Stimulated activated CD4-positive, alpha-beta T cell treated with anti-CD3 and anti-CD28 coated beads, Interleukin-2, amount 100 ng/mL, for 24 hours (primary cell): Measurements from ENCODE around the gene FKBP10.
"Not testable (repeated sequence)": the region's sequence is repeated elsewhere in the genome, so short reads cannot be mapped to it uniquely, and the experiment has no call there.

Source experiments
- DNase-seq, 2 donors: peaks; one replicate each; pipeline ENCODE4 v3.0.0-alpha.2; 2020

Gene FKBP10

DNA sequence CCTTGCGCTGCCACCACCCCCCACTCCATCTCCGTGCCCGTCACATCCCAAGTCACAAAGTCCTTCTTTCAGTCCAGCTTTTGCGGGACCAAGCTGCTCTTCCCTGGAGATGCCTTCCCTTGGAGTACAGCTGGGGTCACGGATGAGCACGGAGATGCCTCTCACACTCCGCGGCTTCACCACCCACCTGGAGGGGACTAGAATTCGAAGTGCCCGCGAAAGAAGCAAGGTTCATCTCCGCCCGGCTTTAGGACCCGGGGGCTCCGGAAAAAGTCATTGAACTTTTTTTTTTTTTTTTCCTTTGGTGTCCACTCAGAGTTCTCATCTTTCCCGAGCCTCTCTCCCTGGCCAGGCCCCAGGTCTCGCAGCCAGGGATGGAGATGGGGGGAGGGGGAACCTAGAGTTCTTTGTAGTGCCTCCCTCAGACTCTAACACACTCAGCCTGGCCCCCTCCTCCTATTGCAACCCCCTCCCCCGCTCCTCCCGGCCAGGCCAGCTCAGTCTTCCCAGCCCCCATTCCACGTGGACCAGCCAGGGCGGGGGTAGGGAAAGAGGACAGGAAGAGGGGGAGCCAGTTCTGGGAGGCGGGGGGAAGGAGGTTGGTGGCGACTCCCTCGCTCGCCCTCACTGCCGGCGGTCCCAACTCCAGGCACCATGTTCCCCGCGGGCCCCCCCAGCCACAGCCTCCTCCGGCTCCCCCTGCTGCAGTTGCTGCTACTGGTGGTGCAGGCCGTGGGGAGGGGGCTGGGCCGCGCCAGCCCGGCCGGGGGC lies at the start of gene FKBP10:
Gene FKBP10, plus strand, starts transcription at position 624 of the 771 bp plus-strand sequence. Its CDS starts 31 bp downstream, at position 655.
- DNase-seq: peak; percentile 22 to 23

DNA sequence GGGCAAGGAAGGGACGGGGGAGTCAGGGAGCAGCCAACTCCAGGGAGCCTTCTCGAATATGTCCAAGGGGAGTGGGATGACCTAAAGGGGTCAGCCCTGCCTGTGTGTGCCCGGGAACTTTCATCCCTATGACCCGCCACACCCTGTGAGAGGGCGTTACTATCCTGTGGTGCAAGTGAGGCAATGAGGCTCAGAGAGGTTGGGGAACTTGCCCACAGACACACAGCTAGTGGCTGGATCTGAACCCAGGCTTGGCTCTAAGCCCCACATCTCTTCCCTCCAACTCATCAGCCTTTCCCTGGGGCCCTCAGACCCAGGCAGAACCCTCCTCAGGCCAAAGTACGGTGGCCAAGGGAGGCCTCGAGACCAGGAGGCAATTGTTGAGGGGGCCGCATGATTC lies 49.5 kb upstream of the FKBP10 start:
- DNase-seq: no peak

DNA sequence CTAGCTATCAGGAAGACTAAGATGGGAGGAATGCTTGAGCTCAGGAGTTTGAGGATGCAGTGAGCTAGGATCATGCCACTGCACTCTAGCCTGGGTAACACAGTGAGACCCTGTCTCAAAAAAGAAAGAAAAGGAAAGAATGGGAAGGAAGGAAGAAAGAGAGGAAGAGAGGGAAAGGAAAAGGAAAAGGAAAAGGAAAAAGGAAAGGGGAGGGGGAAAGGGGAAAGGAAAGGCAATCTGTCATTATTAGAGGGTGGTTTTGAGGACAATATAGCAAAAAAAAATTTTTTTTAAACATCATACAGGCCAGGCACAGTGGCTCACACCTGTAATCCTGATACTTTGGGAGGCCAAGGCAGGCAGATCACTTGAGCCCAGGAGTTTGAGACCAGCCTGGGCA lies 46.7 kb upstream of the FKBP10 start:
- no peak for DNase-seq

DNA sequence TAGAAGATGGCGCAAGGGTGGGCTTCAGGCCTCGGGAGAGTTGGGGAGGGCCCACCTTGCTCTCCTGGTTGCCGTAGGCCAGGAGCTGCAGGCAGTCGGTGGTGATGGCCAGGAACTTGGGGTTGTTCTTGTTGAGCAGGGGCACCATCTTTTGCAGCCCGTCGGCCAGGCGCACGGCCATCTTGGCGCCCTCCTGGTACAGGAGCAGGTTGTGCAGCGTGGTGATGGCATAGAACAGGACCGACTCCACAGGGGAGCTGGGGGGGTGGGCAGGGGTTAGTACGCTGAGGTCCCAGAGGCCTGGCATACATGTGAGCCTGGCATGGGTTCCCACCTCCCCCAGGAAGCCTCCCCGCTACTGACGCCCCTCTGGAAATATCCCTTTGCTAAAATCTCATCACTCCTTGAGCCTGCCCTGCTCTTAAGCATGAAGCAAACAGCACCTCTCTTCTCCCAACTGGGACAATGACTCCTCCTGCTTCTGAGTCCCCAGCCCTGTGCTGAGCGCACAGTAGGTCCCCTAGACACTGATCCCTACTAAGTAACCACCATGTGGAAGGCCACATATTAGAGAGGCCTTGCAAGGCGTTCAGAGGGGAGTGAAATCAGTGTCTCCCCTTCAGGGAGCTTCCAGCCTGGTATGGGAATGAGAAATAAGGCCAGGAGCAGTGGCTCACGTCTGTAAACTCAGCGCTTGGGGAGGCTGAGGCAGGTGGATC lies 45.3 kb upstream of the FKBP10 start:
- DNase-seq: no peak

DNA sequence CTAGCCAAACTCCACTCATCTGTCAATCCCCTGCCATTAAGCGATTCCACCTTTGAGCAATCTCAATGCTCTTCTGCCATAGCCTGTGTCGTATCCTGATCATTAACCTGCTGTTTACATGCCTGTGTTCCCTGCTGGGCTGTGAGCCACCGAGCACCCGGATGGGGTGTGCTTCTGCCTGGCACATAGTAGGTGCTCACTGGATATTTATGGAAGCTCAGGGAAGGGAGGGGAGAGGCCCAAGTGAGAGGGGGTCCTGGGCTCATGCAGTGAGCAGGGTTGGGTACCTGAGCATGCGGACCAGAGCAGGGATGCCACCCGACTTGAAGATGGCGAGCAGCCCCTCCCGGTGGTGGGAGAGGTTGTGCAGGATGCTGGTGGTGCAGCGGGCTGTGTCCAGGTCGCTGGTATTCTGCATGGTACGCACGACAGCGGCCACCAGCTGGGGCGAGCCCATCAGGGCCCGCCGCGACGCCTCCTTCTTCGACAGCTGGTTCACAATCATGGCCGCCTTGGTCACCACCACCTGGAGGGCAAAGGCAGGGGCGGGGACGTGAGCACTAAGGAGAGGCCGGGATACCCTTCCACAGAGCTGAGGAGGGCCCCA lies 44.0 kb upstream of the FKBP10 start:
- DNase-seq: no peak

DNA sequence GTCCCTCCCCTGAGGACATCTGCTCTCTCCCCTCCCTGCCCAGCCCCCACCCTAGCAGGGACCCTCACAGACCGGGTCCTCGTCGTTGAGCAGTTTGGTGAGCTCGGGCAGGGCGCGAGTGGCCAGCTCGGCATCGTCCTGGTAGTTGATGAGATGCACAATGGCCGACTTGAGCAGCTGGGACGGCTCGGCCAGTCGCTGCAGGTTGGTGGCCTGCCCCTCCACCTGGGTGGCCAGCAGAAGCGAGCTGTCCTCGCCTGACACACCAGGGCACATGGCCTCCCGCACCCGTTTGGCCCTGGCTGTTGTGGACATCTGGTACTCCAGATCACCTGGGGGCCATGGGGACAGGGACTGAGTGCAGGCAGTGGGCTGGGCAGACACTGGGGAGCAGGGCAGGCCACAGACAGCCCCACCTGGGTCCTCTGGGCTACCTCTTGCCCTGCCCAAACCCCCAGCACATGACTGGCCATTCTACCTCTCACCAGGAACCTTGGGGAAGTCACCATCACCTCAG lies 43.4 kb upstream of the FKBP10 start:
- no peak for DNase-seq

- no peak for DNase-seq
These were observed 42.8 kb upstream of the FKBP10 start for GRCh38 chr17:41769985-41770384.

DNA sequence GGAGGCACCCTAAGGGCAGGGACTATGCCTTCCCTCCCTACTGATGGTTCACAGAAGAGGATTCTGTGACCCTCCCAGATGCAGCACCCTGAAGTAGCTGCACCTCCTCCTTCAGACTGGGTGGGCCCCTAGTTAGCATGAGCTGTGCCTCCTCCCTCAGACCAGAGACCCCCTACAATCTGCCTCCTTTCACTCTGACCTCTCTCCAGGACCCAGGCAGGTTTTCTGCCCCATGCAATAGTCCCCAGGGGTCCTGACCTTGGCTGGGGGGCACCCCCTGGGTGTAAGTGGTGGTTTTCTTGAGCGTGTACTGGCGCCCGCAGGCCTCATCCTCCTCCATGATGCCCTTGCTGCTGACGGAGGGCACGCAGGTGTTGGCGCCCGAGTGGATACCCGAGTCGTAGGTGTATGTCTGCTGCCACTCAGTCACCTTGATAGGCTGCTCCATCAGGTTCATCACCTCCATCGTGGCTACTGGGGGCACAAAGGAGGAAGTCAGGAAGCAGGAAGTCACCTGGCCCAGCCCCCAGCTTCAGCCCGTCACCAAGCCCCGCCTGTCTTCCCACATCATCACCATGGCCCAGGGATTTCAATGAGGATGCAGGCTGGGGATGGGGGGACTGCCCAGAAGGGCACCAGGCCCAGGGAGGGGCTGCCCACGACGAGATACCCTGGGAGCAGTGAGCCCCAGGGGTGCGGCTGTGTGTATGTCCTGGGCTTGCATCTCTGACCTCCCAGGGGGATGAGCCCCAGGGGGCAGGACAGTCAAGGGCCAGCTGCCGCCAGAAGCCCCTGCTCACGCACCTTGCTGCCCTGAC lies 41.2 kb upstream of the FKBP10 start:
- no peak for DNase-seq

- no peak for DNase-seq
These were observed 40.6 kb upstream of the FKBP10 start for GRCh38 chr17:41772218-41772585.

- DNase-seq: no peak
These were observed 40.1 kb upstream of the FKBP10 start for GRCh38 chr17:41772586-41773189.

DNA sequence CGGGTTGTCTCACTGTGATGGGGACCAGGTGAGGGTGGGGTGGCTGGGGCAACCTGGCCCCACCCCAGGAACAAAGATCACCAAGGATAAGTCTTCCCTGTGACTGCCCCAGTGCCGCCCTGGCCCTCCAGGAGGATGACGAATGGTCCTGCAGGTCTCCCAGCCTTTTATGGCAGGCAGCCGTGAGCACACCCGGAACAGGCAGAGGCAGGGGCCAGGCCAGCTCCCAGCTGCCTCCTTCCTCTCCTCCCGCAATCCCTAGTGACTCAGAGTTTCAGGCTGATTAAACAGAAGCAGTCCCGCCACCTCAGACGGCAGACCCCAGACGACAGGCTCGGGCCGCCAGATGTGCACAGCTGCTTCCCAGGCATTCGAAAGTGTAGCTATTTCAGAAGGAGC lies 39.6 kb upstream of the FKBP10 start:
- no peak for DNase-seq

DNA sequence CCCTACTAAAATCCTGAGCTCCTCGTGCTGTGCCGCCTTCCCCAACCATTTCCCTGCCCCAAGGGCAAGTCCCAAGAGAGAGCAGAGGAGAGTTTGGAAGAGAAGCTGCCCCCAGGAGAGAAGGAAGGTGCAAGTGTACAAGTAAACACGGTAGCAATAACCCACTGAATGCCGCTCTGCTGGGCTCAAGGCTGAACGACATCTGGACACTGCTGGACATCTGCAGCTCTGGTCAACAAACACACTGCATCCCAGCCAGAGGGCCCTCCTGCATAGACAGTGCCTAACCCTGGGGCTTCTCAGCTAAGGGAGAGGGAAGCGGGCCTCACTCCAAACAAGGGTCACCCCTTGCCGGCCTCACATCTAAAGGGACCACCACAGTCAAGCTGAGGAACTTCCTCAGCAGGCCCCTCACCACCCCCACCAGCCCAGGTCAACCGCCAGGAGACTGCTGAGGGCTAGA lies 39.0 kb upstream of the FKBP10 start:
- no peak for DNase-seq

GRCh38 chr17:41775394-41776226 lies 37.2 kb upstream of the FKBP10 start:
- DNase-seq: no peak

DNA sequence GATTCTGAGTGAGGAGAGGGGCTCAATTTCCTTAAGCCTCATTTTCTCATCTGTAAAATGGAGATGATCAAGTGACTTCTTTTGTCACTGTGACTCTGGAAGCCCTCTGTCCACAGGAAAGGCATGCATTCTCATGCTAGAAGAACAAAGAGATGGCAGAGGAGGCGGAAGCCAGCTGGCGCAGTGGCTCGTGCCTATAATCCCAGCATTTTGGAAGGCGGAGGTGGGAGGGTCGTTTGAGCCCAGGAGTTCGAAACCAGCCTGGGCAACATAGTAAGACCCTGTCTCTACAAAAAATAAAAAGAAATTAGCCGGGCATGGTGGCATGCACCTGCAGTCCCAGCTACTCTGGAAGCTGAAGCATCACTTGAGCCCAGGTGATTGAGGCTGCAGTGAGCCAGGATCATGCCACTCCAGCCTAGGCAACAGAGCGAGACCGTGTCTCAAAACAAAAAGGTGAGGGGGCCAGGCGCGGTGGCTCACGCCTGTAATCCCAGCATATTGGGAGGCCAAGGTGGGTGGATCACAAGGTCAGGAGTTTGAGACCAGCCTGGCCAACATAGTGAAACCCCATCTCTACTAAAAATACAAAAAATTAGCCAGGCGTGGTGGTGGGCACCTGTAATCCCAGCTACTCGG lies 36.4 kb upstream of the FKBP10 start:
- not testable (repeated sequence) for DNase-seq

GRCh38 chr17:41777157-41777573 lies 35.6 kb upstream of the FKBP10 start:
- DNase-seq: no peak

DNA sequence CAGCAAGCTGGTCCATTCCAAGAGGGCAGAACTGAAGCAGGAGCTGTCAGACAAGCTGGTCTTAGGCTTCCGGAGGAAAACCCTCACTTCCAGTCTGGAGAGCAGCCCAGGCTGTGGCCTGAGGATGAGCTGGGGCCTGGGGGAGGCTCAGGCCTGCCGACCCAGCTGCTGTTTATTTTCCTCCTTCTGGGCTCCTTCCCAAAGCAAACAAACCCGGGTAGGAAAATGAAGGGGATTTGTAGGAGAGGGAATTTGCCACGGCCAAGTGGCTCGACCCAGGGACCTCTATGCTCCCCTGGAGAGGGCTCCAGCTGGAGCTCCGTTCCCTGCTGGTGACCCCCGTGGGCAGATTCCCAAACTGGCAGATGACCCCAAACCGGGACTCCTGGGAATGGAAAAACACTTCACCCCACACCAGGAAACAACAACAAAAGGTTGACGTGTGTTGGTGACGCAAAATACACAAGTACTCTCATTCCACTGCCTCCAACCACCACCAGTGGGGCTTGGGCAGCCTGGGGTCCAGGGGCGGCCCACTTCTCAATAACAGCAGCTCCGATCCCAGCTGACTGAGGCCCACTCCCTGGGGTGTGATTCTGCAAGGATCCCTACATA lies 35.1 kb upstream of the FKBP10 start:
- no peak for DNase-seq

GRCh38 chr17:41779954-41780353 lies 32.9 kb upstream of the FKBP10 start:
- DNase-seq: no peak

DNA sequence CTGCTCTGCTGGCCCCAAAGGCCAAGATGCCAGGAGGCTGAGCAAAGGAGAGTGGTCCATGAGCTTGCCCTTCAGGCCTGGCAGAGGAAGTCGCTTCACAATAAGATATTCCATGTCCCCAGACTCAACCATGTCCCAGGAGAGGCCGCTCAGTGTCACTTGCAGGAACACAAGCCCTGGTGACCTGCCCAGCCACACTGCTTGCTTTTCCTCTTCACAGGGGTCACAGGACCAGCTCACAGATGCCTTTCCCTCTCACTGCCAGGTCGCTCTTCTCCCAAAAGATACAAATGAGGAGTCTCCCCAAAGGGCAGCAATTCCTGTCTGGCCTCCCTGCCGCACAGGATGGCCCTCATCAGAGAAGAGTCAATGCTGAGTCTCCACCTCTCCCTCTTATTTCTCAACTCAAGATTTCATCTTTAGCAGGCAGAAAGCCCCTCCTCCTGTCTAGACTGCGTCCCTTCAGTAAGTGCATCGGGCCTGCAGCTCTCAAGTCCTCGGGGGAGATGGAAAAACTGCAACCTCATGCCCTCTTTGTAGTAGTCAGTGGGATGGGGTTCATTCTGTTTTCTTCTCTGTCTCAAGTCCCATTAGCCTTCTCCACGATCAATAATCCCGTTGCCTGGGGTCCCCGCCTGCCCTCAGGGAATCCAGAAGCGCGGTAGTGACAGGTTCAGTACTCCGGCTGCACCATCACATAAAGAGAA lies 31.2 kb upstream of the FKBP10 start:
- DNase-seq: no peak

DNA sequence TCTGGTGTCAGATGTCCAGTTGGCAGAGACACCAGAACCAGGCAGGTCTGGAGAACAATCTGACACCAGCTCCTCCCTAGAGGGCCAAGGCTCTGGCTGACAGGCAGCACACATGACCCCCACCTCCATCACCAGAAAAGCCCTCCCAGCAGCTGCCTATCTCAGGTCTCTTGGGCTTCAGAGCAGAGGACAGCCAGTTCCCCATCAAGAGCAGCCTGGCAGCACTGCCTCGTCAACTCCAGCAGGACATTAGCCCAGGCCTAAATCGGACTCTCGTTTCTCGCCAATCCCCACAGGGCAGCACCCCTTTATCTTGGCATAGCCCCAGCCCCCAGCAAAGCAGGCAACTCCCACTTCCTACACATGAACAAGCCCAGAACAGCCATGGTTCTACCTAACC lies 30.7 kb upstream of the FKBP10 start:
- DNase-seq: no peak
